HCT116 (cell line): Measurements from ENCODE around the gene PEF1. TPM values are rescaled to one million over a fixed set of nuclear protein-coding genes. Genes with fewer than 3 reads are reported as not detected.

Experiments used
- ATAC-seq: fragments of 200-7000 bp; cut with Tn5 transposase; 2 replicates; pipeline ENCODE4 v1.9.1; 2020; ENCODE audit warnings: mild to moderate bottlenecking, moderate library complexity
- BruUV-seq: library from RNA; stranded (reverse); fragments of 400-500 nt; replicated peaks from 2 replicates; lab custom pipeline; 2021; lab: Mats Ljungman, UMichigan
- CTCF ChIA-PET: fragments of 300-600 bp; sonication (Branson Sonifier 250); formaldehyde crosslinking; loops from one replicate; lab custom pipeline; 2021; ENCODE audit warnings: antibody characterized with exemption; lab: Charles Lee
- POLR2A ChIA-PET: fragments of 300-600, 350-600 bp; sonication (Branson Sonifier 250); formaldehyde crosslinking; loops from one replicate; lab custom pipeline; 2021; ENCODE audit warnings: antibody characterized with exemption; lab: Charles Lee
- RAD21 ChIA-PET, 2 experiments: fragments of 300-600 bp; sonication (Branson Sonifier 250); formaldehyde crosslinking; loops; one replicate each; lab custom pipeline; 2023; ENCODE audit warnings: low total read pairs in 2 of 2; ENCODE audit not compliant: uncharacterized antibody in 2 of 2, unreplicated experiment in 2 of 2, low non-redundant PET in 1 of 2; lab: Charles Lee
- DNase-seq: peaks from one replicate; pipeline ENCODE4 v3.0.0-alpha.2; 2010; ENCODE audit warnings: low read depth, low spot score
- H2AFZ ChIP-seq: fragments of 200-600 bp; shearing (Covaris generic), sonication (generic); 2 replicates; pipeline ENCODE4 v1.6.1; 2017; ENCODE audit warnings: low read depth, mixed run types, mixed read lengths, antibody characterized with exemption, low read length; ENCODE audit not compliant: poor library complexity, severe bottlenecking
- H3K27ac ChIP-seq: 2 replicates; pipeline ENCODE4 v1.5.1; 2012; ENCODE audit warnings: low read depth, low read length
- H3K27me3 ChIP-seq: fragments of 200-600 bp; sonication (generic); 2 replicates; pipeline ENCODE4 v1.6.1; 2016; ENCODE audit warnings: mixed run types, low read length, mixed read lengths; ENCODE audit not compliant: insufficient read depth
- H3K36me3 ChIP-seq, 2 experiments: fragments of 200-500 bp in 1 of 2; fragments of 200-600 bp in 1 of 2; sonication (Bioruptor generic) in 1 of 2; sonication (generic) in 1 of 2; 2 replicates each; pipeline versions ENCODE4 v1.5.1 to v1.6.1; 2014 to 2016; ENCODE audit warnings: low read length in 2 of 2, inconsistent platforms in 1 of 2, mixed read lengths in 1 of 2, mixed run types in 1 of 2; ENCODE audit not compliant: insufficient read depth in 2 of 2, control insufficient read depth in 1 of 2
- H3K4me1 ChIP-seq, 2 experiments: fragments of 200-600 bp in 1 of 2; sonication (generic) in 1 of 2; 2 replicates each; pipeline versions ENCODE4 v1.5.1 to v1.6.1; 2012 to 2017; ENCODE audit warnings: low read length in 2 of 2, inconsistent platforms in 1 of 2, mild to moderate bottlenecking in 1 of 2, mixed read lengths in 1 of 2, mixed run types in 1 of 2, moderate library complexity in 1 of 2; ENCODE audit not compliant: insufficient read depth in 2 of 2, control insufficient read depth in 1 of 2
- H3K4me2 ChIP-seq: fragments of 200-600 bp; sonication (generic); 2 replicates; pipeline ENCODE4 v1.6.1; 2017; ENCODE audit warnings: mixed run types, low read length, mixed read lengths
- H3K4me3 ChIP-seq, 2 experiments: fragments of 200-600 bp in 1 of 2; sonication (generic) in 1 of 2; replicated peaks in 1 of 2; 2 replicates each; pipeline ENCODE4 v1.5.1; 2011 to 2016; ENCODE audit warnings: low read length in 2 of 2, control low read depth in 1 of 2, low read depth in 1 of 2, mild to moderate bottlenecking in 1 of 2, mixed read lengths in 1 of 2, mixed run types in 1 of 2
- H3K79me2 ChIP-seq: fragments of 200-600 bp; sonication (generic); 2 replicates; pipeline ENCODE4 v1.6.1; 2017; ENCODE audit warnings: mild to moderate bottlenecking, mixed run types, low read length, moderate library complexity, mixed read lengths; ENCODE audit not compliant: insufficient read depth
- H3K9ac ChIP-seq: fragments of 200-600 bp; sonication (generic); 2 replicates; pipeline ENCODE4 v1.6.1; 2016; ENCODE audit warnings: low read length, mixed read lengths
- H3K9me2 ChIP-seq: fragments of 200-600 bp; sonication (generic), shearing (Covaris generic); 2 replicates; pipeline ENCODE4 v1.6.1; 2017; ENCODE audit warnings: mixed run types, mild to moderate bottlenecking, moderate library complexity; ENCODE audit not compliant: insufficient read depth
- H3K9me3 ChIP-seq, 2 experiments: fragments of 200-500 bp in 1 of 2; fragments of 200-600 bp in 1 of 2; sonication (Bioruptor generic) in 1 of 2; sonication (generic) in 1 of 2; 2 replicates each; pipeline ENCODE4 v1.6.1; 2014 to 2017; ENCODE audit warnings: low read length in 2 of 2, mixed read lengths in 2 of 2, inconsistent platforms in 1 of 2, low read depth in 1 of 2, mild to moderate bottlenecking in 1 of 2, mixed run types in 1 of 2, moderate library complexity in 1 of 2; ENCODE audit not compliant: control insufficient read depth in 1 of 2, insufficient read depth in 1 of 2
- H4K20me1 ChIP-seq: fragments of 200-600 bp; sonication (generic), shearing (Covaris generic); 2 replicates; pipeline ENCODE4 v1.6.1; 2017; ENCODE audit warnings: mixed run types, mild to moderate bottlenecking, moderate library complexity; ENCODE audit not compliant: insufficient read depth
- ELF1 ChIP-seq: IDR thresholded peaks from 2 replicates; pipeline ENCODE4 v1.6.1; 2012; ENCODE audit warnings: low read depth, borderline replicate concordance
- EZH2phosphoT487 ChIP-seq: fragments of 200-600 bp; IDR thresholded peaks from 2 replicates; pipeline ENCODE4 v1.6.1; 2018; ENCODE audit warnings: antibody characterized with exemption, borderline replicate concordance
- FOSL1 ChIP-seq: IDR thresholded peaks from 2 replicates; pipeline ENCODE4 v1.6.1; 2012; ENCODE audit warnings: low read depth
- JUND ChIP-seq: IDR thresholded peaks from 2 replicates; pipeline ENCODE4 v1.6.1; 2012
- RAD21 ChIP-seq: IDR thresholded peaks from 2 replicates; pipeline ENCODE4 v1.6.1; 2012; ENCODE audit warnings: low read depth, mild to moderate bottlenecking
- SIN3A ChIP-seq: IDR thresholded peaks from 2 replicates; pipeline ENCODE4 v1.6.1; 2012; ENCODE audit warnings: low read depth
- intact Hi-C: fragments of 100-400 bp; cut with micrococcal nuclease; formaldehyde crosslinking; loops from 2 replicates; pipeline ENCODE4 v1.10.0; 2022
- total RNA-seq: library from RNA; stranded (reverse); gene quantifications from one replicate; pipeline ENCODE4 v1.2.1, GENCODE V29; 2021; ENCODE audit not compliant: unreplicated experiment

Gene PEF1
- total RNA-seq, 1 experiment from 2014 or later, result 37.6 TPM

DNA sequence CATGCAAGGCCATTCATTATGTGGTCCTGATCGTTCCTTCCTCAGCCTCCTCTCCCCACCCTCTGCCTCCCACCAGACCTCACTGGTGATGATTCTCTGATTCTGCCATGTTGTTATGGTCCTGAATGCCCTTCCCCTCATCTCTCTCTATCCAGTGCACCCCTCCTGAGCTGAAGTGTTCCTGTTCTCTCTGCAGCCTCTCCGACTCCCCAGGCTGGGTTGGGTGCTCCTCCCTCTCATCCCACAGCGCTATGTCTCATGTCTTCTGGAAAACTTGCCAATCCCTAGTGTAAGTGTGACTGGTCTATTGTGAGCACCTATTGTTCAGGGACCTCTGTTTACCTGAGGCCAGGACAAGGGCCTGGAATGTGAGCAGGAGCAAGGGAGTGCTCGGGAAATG is 11.1 kb upstream of the PEF1 start:
- CTCF ChIA-PET, result no interaction called here
- TF ChIP-seq FOSL1, result no peak
- TF ChIP-seq ELF1, result no peak
- no peak for TF ChIP-seq SIN3A
- TF ChIP-seq, all 23 proteins: peak for 0
- POLR2A ChIA-PET, result no interaction called here

DNA sequence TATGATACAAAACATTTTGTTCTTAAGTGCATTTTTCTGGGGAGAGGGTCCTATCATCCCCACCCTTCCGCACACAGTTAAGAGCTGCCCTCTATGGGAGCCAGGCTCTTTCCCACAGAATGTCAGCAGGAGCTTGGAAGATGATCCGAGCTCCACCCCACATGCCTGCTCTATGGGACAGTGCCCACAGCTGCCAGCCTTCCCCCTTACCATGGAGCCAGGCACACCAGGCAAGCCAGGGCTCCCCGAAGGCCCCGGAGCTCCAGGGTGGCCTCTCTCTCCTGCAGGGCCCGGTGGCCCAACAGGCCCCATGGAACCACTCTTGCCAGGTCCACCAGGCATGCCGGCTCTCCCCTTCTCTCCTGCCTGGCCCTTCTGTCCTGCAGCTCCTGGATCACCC is 10.4 kb upstream of the PEF1 start:
- H3K27me3 ChIP-seq, result no peaks in the 10 kb centered on the region
- BruUV-seq, result no TSS peak
- no peaks in the 10 kb centered on the region for H3K9me2 ChIP-seq
- no peaks in the 10 kb centered on the region for H3K9me3 ChIP-seq
- ChIA-PET CTCF (no interaction called here), RAD21 (no interaction called here), POLR2A (no interaction called here)
- H3K4me3 ChIP-seq, result no peak overlapping the region
- no peaks in the 10 kb centered on the region for H3K36me3 ChIP-seq
- H3K4me2 ChIP-seq, result no peak overlapping the region
- TF ChIP-seq RAD21 (no peak), EZH2phosphoT487 (no peak), JUND (no peak), SIN3A (no peak)
- ATAC-seq, result no peak
- no peaks in the 10 kb centered on the region for H3K4me1 ChIP-seq
- no peaks in the 10 kb centered on the region for H4K20me1 ChIP-seq
- H3K9ac ChIP-seq, result no peak overlapping the region
- H3K79me2 ChIP-seq, result no peaks in the 10 kb centered on the region
- intact Hi-C loops, result no loop called here
- no peak overlapping the region for H3K27ac ChIP-seq
- no peak for DNase-seq
- no peak overlapping the region for H2AFZ ChIP-seq

More for the DNA sequence above, 11.1 kb upstream of the PEF1 start:
- Histone ChIP-seq H4K20me1 (no peaks in the 10 kb centered on the region), H3K4me3 (no peak overlapping the region), H3K36me3 (no peaks in the 10 kb centered on the region), H3K4me1 (no peaks in the 10 kb centered on the region), H3K4me2 (no peak overlapping the region), H3K27me3 (no peaks in the 10 kb centered on the region), H3K27ac (no peak overlapping the region), H3K9ac (no peak overlapping the region), H3K9me2 (no peaks in the 10 kb centered on the region), H3K9me3 (no peaks in the 10 kb centered on the region), H3K79me2 (no peaks in the 10 kb centered on the region), H2AFZ (no peak overlapping the region)
- DNase-seq (no peak), ATAC-seq (no peak)
- RAD21 ChIA-PET, result no interaction called here
- BruUV-seq, result no TSS peak
- intact Hi-C loops, result no loop called here
